HG03064 (cell line): ENCODE results near the gene NSUN2.
"Not testable (repeated sequence)": the region's sequence is repeated elsewhere in the genome, so short reads cannot be mapped to it uniquely, and the experiment has no call there.

Experiments
- ATAC-seq: cut with Tn5 transposase; IDR thresholded peaks from one replicate; pipeline ENCODE4 v1.9.1; 2021; ENCODE audit warnings: low read depth; ENCODE audit not compliant: unreplicated experiment

Gene NSUN2

DNA sequence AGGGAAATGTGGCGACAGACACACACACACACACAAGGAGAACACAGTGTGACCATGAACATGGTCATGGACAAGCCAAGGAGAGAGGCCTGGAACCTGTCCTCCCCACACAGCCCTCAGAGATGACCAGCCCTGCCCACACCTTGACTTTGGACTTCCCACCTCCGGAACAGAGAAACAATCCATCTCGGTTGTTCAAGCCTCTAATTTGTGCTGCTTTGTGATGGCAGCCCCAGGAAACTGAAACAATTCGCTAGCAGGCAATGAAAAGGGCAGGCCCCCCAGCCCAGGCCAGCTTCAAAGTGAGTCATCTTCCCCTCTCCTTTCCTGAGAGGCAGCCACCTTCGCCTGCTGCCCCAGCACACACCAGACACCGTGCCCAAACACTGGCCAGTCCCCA is 47.7 kb downstream of the NSUN2 start:
- ATAC-seq, result no peak

DNA sequence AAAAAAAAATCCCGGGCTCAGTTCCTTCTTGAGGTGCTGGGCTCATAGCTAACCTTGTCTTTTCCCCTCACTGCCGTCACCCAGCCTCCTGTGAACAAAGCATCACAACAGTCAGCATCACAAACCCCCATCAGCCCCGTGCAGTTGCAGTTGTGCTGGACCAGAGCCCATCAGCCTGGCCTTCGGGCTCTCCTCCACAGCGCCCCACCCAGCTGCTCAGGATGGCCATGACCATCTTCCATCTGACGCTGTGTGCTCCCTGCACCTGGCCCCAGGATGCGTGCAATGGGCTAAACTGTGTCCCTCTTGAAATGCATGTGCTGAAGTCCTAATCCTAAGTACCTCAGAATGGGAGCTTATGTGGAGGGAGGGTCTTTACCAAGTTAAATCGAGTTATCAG is 48.1 kb downstream of the NSUN2 start:
- ATAC-seq, result no peak

DNA sequence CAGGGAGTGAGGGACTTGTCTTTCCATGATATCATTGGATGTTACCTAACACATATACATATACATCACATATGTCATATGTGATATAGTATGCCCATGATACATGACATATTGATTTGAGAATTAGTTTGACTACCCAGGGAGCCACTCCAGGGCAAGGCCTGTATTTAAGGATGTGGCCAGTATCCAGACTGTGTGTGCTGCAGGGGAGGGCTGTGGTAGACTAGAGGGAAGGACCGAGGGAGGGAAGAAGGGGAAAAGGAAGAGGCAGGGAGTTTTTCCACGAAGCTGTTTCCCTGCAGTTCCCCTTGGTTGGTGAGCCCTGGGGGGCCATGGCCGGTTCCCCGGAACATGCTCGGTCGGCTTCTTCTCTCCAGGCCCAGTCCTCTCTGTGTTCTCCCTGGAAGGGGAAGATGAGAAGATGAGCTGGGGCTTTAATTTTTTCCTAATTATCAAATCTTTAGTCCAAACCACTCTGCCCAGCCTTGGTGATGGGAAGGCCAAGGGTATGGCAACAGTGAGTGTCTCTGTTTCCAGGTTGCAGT is 48.7 kb downstream of the NSUN2 start:
- ATAC-seq, result no peak

DNA sequence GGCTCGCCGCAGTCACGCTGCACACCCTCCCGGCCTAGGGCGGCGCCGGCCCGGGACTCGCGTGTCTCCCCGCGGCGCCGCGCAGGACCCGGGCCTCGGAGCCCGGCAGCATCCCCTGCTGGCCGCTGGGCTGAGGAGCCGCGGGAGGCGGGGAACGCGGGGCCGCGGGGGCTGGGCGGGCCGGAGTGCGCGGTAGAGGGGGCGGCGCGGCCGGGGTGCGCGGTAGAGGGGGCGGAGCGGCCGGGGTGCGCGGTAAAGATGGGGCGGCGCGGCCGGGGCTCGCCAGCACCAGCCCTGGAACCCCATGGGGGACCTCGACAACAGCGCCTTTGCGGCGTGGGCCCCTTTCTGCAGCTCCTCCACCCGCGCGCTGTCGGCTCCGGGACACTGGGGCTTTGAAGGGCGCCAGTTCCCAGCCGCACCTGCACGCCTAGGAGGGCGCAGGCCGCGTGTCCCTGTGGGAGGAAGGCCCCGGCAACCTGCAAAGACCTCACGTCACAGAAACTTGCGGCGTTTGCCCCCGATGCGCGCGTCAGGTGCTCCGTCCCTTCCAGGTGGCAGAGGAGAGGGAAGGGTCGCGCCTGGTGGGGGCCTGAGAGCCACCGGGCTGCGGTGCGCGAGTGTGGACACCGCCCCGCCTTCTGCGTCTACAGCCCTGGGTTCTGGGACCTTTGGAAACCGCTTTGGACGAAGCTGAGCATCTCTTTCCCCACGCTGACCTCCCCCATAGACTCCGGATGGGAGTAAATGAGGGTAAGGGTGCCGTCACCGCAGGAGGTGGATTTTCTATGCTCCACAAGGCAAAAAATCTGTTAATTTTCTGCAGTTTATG is 49.6 kb downstream of the NSUN2 start:
- ATAC-seq, result no peak

DNA sequence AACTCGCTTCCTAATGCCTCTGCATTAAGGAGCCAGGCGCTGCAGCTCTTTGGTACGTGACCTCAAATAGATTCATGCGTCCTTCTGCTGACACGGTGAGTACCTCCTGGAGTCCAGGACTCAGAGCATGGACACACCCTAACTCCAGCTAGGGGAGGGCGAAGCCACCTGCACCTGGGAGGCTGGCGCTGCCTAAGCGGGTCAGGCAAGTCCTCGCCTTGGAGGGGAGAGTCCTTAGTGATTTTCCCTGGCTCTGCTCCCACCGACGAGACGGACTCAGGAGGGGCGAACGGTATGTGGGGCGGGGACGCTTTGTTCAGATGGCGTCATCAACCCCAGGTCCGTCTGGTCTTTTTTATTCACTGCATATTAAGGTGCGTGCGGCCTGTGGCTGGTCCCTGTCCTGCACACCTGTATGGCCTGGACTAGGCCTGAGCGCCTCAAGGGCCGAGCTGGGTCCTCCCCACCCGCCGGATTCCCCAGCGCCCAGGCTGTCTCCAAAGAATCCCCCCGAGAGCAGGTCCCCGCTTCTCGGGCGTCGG is 50.3 kb downstream of the NSUN2 start:
- no peak for ATAC-seq

DNA sequence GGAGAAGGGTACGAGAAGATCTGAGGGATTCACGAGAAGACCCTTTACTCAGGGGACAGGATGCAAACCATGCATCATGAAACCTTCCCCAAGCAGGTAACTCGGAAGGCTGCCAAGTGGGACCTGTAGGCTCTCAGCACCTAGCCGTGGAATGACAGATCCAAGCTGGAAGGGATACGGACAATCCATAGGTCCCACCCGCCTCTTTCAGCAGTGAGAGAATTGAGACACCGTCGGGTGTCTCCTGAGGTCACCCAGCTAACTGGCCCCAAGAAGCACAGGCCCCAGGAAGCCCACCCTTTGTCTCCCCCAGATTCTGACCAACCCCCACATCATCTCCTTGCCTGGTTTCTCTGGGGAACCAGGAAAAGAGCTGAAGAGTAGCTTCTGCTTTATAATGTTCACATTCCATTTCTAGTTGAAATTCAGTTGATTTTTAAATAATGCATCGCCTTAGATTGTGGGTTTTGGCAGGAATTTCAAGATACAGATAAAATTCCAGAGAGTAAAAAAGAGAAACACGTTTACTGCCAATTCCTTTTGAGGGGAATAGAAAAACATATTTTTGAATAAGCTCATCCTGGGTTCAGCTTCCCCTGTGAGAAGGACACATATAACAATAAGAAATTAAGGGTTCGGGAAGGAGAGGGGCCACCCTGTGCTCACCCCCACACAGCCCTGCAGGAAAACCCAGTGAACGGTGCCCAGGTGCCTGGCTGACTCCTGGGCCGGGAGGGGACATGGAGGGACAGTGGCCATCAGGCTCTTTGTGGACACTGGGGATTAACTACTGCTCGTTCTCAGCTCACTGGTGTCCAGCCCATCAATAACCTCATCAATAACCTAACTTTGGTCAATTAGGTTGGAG is 51.1 kb downstream of the NSUN2 start:
- ATAC-seq, result no peak

DNA sequence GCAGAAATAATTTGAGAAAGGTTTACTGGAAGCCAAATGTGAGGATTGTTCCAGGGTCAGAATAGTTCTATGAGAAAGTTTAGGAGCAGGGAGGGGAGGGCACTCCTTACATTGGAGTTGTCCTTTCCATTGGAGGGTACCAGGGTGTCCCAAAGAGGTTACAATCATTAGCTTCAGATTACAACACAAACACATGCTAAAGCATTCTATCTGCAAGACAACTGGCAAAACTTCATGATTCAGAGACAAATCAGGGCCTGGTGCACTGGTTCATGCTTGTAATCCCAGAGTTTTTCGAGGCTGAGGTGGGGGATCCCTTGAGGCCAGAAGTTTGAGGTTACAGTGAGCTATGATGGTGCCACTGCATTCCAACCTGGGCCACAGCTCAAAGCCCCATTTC is 51.8 kb downstream of the NSUN2 start:
- no peak for ATAC-seq

DNA sequence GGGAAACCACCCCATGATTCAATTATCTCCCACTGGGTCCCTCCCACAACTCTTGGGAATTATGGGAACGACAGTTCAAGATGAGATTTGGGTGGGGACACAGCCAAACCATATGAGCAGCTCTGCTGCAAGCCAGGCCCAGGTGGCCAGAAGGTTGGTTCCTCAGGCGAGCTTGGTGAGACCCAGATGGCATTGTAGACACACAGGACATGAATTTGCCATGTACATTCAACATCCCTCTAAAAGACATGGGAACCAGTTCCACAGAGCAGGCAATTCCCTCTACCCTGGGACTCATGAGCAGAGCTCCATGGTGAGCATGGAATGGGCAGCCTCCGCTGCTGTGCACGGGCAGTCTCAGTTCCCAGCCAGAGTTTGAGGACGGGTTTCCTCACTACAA is 53.3 kb downstream of the NSUN2 start:
- no peak for ATAC-seq

DNA sequence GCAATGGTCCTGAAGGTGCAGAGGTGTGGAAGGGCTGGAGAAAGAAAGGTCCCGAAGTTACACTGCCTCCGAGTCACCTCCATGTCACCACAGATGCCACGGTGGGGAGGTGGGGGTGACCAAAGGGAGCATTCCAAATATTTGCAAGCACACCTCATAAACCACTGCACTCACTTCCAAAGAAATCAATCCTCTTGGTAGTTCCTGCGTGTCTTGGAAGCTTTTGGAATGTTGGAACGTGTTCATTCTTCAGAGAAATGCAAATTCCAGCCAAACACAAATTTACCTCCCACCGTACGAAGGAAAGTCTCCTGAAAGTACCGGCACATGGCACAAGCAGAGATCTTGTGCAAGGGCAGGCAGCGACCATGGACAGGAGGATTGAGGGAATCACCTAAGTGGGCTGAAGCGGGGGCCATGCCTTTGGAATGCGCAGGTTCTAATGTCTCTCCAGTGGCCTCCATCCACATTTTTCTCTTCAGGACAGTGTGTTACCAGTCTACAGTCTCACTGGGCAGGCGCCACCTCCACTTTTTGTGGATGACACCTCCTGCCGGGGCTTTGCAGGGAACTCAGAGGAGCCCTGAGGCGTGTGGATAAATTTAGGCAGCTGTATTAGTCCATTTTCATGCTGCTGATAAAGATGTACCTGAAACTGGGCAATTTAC is 54.0 kb downstream of the NSUN2 start:
- ATAC-seq, result no peak

DNA sequence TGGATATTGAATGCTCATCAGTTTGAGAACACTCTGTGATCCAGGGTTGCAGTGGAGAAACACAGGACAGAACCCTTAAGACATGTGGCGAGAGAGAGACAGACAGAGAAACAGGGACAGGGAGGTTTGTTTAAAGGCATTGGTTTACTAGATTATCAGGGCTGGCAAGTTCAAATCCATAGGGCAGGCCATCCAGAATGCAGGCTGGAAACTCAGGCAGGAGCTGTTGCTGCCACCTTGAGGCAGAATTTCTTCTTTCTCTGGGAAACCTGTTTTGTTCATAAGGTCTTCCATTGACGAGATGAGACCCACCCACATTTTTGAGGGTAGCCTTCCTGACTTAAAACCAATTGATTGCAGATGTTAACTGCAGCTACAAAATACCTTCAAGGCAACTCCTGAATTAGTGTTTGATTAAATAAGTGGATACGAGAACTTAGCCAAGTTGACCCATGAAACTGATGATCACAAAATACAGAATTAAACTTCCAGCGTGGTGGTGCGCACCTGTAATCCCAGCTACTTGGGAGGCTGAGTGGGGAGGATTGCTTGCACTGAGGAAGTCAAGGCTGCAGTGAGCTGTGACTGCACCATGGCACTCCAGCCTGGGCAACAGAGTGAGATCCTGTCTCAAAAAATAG is 55.9 kb downstream of the NSUN2 start:
- no peak for ATAC-seq

DNA sequence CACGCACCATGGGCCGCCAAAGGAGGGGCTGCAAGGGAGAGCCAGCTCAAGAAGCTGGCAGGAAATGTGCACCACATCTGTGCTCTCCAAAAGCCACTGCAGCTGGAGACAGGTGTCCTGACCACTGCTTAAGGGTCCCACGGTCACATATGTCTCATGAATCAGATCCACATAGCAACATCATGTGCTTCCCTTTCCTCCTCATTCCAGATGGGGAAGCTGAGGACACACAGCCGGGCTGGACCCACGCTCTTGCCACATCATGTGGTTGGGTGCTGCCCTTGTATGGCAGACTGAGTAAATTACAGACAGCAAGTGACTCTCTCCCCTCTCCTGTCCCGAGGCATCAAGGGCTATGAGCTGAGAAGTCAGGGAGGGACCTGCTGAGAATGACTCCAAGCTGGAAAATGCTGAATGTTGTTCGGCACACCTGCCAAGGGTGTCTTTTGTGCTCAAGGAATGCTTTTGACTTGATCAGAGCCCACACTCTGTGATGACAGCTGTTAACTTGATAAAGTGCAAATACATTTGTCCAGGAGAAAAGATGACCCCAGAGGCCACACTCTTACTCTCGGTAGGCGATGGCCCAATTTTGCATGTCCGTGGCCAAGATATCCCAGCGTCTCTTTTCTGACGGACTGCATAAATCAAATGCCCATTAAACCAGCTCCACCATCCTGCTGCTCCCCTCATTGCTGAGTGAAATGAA is 58.2 kb downstream of the NSUN2 start:
- ATAC-seq, result no peak

DNA sequence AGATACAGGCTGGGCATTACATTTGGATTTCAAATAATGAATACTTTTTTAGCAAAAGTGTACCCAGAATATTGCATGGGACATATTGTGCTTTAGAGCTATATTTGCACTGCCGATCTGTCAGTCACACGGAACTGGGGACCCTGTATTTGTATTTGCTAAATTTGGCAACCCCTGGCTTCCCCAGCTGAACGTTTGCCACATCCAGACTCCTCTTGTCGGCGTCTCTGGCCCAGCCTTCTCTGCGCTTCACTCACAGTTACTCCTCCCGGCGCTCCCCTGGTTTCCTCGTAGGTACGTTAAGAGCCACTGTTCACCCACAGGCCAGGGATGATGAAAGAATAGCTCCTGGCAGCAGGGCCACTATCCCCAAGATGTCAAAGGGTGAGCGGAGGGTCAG is 58.7 kb downstream of the NSUN2 start:
- no peak for ATAC-seq

DNA sequence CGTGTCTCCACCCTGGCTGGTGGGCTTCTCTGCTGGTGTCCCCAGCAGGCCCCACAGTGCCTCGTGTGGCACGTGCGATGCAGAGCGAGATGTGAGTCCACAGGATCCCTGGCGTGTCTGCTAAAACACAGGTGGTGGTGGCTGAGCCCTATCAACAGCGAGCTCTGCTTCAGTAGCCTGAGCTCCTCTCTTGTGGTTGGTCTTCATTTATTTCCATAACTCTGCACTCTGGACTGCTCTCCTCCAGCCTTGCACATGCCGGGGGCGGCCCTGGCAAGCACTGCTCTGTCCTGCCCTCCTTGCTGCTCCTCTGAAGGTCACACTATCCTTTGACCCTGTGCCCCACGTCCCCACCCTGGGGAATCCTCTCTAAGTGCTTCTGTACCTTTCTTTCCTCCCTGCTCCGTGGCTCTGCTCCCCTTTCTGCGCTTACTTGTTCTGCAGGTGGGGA is 59.2 kb downstream of the NSUN2 start:
- no peak for ATAC-seq

DNA sequence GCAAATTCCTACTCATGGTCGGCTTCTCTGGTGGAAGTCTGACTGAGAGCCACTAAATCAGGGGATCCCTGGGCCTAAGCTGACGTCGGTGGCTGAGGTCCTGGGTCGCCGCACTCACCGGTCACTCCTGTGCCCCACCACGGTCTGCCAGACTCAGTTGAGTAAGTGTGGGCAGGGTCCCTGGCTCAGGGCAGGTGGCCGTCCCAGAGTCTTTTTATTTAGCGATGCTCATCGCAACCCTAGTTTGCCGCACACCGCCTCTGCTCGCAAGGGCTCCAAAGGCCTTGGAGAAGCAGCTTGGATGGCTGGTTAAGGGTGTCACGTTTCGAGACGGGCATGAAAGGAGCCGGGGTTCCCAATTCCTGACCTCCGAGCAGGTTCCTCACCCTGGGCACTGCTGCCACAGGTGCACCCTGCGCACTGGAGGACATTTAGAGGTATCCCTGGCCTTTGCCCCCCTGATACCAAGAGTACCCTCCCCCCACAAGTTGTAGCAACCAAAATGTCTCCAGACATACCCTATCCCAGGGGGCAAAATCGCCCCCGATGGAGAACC is 59.9 kb downstream of the NSUN2 start:
- ATAC-seq, result no peak

DNA sequence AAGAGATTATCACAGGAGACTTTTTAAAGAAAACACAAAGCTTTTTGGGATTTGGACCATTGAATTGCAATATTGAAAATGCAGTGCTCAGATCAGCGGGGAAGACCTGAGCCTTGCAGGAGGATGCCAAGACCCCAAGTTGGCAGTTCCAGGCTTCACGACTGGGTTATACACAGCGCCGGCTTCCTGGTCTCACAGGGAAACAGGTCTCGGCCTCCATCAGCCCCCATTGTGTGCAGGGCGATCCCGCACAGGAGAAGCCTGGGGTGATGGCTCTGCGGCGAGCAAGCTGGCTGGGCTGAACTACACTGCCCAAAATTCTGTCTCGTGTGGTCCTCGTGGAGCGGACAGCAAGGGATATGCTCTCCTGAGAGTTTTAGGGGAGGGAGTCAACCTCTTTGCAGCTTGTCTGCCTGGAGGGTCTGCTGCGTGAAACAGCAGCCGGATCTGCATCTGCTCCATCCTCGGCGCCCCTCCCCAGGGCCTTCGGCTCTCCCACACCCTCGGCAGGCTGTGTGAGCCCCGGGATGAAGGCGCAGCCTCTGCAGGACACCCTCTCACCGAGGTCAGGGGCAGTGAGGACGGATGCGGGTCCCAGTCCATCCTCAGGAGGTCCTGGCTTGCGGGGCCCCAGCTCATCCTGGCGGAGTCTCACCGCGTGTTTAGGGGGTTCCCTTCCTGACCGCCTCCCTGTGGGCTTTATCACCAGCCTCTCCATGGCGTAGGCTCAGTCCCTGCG is 60.6 kb downstream of the NSUN2 start:
- ATAC-seq, result no peak

DNA sequence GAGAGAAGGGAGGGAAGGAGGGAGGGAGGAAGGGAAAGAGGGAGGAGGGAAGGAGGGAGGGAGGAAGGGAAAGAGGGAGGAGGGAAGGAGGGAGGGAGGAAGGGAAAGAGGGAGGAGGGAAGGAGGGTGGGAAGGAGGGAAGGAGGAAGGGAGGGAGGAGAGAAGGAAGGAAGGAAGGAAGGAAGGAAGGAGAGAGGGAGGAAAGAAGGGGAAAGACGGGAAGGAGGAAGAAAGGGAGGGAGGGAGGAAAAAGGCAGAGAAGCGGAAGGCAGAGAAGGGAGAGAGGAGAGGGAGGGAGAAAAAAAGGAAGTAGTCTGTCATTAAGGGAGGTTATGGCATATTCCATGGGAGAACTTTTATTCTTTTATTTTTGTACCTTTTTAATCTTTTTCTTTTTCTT is 61.2 kb downstream of the NSUN2 start:
- not testable (repeated sequence) for ATAC-seq

DNA sequence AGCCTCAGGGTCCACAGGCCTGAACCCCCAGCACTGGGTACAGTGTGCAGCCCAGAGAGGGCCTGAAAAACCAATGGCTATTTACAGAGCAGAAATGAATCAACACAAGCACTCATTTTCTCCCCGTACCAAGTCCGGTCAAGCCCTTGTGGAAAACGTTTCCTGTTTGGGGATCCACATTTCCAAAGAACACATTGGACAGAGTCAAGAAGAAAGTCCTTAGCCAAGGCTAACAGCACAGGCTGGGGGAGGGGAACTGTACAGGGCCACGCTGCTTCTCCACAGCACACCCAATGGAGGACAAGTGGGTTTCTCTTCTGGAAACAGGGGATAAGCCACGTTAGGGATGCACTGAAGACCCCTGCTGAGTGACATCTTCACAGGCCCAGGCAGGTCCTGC is 62.3 kb downstream of the NSUN2 start:
- ATAC-seq, result no peak

DNA sequence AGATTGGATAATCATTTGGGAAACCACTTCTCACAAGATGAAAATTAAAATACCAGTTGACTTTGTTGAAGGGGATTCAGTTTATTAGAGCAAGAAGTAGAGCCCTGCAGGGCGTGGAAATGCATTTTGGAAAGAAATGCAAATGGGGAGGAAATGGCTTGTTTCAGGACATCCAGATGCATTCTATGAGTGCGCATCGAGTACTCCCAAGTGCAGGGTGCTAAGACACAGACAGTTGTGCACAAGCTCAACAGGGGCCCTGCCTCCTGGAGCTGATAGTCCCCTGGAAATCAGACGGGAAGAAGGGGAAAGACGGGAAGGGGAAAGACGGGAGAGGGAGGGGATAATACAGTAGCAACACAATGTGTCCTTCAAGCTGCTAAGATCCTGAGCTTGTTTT is 64.0 kb downstream of the NSUN2 start:
- ATAC-seq, result no peak

DNA sequence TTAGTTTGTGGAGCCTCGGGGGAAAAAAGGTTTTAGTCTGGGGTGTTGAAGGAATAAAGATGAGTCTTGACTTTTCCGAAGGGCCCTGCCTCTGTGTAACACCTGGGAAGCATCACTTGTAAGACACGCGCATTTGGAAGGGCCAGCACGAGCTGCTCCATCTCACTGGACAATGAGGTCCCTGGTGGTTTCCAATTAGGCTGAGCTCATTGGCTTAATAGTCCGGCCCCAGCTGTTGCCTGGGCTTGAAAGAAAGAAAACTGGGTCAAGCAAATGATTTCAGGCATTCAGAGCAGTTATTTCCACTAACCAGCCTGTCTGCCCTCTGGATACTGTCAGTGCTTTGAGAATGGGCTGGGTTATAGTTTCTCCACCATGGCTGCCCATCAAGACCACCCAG is 64.5 kb downstream of the NSUN2 start:
- ATAC-seq, result no peak
